Ramos (cell line): ENCODE measurements around the gene UTS2R.
"Not testable (repeated sequence)": the region's sequence is repeated elsewhere in the genome, so short reads cannot be mapped to it uniquely, and the experiment has no call there.

ENCODE experiments used
- in situ Hi-C: fragments of 300-500 bp; cut with MboI; formaldehyde crosslinking; loops from one replicate; pipeline ENCODE4 v1.14.3; 2022; ENCODE audit warnings: low sequenced_read_pairs; ENCODE audit not compliant: unreplicated experiment

UTS2R gene

GRCh38 chr17:82333279-82334171 is 38.0 kb upstream of the UTS2R start, which contains the start of gene SECTM1:
Gene SECTM1, minus strand, starts transcription at chr17:82333766. Its CDS starts 6,526 bp downstream, at chr17:82327240.
- in situ Hi-C loops = no loop called here

- in situ Hi-C loops = no loop called here
Observed at GRCh38 chr17:82334204-82334621, 37.4 kb upstream of the UTS2R start.

- in situ Hi-C loops = no loop called here
Observed at GRCh38 chr17:82334622-82335394, 36.8 kb upstream of the UTS2R start.

GRCh38 chr17:82338858-82339633 is 32.5 kb upstream of the UTS2R start:
- in situ Hi-C loops = no loop called here

- in situ Hi-C loops = no loop called here
Observed at GRCh38 chr17:82339634-82340580, 31.7 kb upstream of the UTS2R start.

GRCh38 chr17:82342361-82343079 is 29.0 kb upstream of the UTS2R start:
- in situ Hi-C loops = no loop called here

- in situ Hi-C loops = no loop called here
Observed at GRCh38 chr17:82343560-82343959, 28.0 kb upstream of the UTS2R start.

GRCh38 chr17:82344175-82344907 is 27.2 kb upstream of the UTS2R start:
- in situ Hi-C loops = no loop called here

- in situ Hi-C loops = no loop called here
Observed at GRCh38 chr17:82345151-82345976, 26.2 kb upstream of the UTS2R start.

- in situ Hi-C loops = no loop called here
Observed at GRCh38 chr17:82346342-82347300, 24.9 kb upstream of the UTS2R start.

GRCh38 chr17:82347994-82348393 is 23.6 kb upstream of the UTS2R start:
- in situ Hi-C loops = not testable (repeated sequence)

GRCh38 chr17:82348434-82348833 is 23.1 kb upstream of the UTS2R start:
- in situ Hi-C loops = no loop called here

- in situ Hi-C loops = no loop called here
Observed at GRCh38 chr17:82348866-82349265, 22.7 kb upstream of the UTS2R start.

GRCh38 chr17:82349287-82349701 is 22.3 kb upstream of the UTS2R start:
- in situ Hi-C loops = no loop called here

GRCh38 chr17:82350182-82351030 is 21.2 kb upstream of the UTS2R start:
- in situ Hi-C loops = loop anchor here (5.0 kb wide), 1 partner anchor 207 kb away; no protein-coding TSS in a partner anchor
